ENCODE data around the gene UGT2B10.
"Not testable (repeated sequence)": the region's sequence is repeated elsewhere in the genome, so short reads cannot be mapped to it uniquely, and the experiment has no call there.

The UGT2B10 gene

DNA sequence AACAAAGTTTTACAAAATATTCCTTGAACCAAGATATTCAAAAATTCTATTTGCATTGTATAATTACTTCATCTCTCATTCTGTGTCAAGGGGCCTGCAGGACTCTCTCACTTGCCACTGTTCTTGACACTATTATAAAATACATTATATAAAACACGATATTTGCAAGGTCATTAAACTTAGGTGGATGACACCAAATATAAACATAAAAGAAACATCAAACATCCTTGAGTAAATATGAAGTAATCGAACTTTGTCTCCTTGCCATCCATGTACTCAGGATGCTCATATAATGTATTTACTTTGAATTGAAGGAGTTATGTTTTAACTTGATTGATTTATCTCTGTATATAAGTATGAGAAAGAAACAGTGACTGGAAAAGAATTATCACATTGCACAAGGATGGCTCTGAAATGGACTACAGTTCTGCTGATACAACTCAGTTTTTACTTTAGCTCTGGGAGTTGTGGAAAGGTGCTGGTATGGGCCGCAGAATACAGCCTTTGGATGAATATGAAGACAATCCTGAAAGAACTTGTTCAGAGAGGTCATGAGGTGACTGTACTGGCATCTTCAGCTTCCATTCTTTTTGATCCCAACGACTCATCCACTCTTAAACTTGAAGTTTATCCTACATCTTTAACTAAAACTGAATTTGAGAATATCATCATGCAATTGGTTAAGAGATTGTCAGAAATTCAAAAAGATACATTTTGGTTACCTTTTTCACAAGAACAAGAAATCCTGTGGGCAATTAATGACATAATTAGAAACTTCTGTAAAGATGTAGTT, at the start of gene UGT2B10:
Gene UGT2B10 (plus strand): TSS at position 378 of the 793 bp plus-strand sequence. CDS start 26 bp downstream, at position 404.
- DNase-seq: not testable (repeated sequence)

DNA sequence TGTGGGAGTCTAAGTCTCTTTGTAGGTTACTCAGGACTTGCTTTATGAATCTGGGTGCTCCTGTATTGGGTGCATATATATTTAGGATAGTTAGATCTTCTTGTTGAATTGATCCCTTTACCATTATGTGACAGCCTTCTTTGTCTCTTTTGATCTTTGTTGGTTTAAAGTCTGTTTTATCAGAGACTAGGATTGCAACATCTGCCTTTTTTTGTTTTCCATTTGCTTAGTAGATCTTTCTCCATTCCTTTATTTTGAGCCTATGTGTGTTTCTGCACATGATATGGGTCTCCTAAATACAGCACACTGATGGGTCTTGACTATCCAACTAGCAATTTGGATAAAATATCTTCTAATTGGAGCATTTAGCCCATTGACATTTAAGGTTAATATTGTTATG, 44.0 kb upstream of the UGT2B10 start:
- not testable (repeated sequence) for DNase-seq

DNA sequence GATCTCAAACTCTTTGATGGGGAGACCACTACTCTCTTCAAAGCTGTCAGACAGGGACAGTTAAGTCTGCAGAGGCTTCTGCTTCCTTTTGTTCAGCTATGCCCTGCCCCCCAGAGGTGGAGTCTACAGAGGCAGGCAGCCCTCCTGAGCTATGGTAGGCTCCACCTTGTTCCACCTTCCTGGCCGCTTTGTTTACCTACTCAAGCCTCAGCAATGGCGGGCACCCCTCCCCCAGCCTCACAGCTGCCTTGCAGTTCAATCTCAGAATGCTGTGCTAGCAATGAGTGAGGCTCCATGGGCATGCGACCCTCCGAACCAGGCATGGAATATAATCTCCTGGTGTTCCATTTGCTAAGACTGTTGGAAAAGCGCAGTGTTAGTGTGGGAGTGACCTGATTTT, 42.1 kb upstream of the UGT2B10 start:
- no peak for DNase-seq

DNA sequence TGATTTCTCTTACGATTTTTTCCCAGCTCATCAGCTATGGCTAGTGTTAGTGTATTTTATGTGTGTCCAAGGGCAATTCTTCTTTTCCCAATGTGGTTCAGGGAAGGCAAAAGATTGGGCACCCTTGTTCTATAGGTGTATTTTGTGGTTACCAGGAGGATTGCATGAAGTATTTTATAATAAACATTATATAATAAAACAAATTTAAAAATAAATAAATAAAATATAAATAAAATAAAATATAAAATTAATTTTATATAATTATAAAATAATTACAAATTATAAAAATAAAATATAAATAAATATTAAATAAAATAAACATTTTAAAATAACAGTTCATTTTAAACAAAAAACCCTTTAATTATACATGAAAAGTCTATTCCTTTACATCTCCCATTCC, 35.6 kb upstream of the UGT2B10 start:
- no peak for DNase-seq

DNA sequence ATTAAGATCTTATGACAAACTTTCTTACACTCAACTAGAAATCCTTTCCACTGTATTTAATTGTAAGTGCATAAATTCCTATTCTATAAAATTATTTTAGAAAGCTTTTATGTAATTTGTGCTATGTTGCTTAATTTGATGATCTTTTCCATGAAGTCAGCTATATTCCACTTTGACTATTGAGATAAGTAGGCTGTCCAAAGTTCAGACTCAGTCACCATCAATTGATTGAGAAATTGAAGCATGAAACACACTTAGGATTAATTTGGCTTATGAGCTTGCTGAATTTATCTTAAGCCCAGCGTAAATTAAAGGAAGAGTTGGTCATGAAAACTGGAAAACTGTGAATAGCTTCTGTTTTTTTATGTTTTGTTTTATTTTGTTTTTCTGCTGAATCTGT, 18.7 kb upstream of the UGT2B10 start:
- no peak for DNase-seq

DNA sequence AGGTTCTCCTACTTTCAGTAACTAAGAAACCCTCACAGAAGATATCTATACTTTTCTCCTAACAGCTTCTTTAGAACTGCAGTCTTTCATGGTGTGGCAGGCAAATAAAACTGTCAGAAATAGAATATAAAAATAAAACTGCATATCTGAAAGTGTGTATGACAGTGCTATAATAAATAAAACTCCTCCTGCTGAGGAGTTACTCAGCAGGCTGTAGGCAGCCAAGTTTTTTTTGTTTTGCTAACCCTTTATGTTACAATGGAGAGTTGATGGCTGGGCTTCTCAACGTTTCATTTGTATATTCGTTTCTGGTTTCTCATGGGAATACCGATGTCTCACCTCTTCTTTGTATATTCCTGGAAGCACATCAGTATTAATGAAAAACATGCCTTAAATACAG, 18.2 kb upstream of the UGT2B10 start:
- DNase-seq: no peak

- DNase-seq: no peak
These were observed 12.8 kb upstream of the UGT2B10 start for GRCh38 chr4:68803013-68803412.

- DNase-seq: no peak
These were observed 7.7 kb upstream of the UGT2B10 start for GRCh38 chr4:68808060-68808459.

DNA sequence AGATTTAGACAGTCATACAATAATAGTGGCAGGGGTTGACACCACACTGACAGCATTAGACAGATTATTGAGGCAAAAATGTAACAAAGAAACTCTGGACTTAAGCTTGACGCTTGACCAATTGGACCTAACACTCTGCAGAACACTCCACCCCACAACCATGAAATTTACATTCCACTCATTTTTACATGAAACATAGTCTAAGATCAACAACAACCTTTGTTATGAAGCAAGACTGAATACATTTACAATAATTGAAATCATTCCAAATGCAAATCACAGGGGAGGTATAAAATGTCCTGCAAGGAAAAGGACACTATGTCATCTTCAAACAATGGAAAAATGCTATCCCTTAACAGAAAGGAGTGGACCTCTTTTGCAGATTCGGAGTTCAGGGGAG, 4.9 kb upstream of the UGT2B10 start:
- no peak for DNase-seq

DNA sequence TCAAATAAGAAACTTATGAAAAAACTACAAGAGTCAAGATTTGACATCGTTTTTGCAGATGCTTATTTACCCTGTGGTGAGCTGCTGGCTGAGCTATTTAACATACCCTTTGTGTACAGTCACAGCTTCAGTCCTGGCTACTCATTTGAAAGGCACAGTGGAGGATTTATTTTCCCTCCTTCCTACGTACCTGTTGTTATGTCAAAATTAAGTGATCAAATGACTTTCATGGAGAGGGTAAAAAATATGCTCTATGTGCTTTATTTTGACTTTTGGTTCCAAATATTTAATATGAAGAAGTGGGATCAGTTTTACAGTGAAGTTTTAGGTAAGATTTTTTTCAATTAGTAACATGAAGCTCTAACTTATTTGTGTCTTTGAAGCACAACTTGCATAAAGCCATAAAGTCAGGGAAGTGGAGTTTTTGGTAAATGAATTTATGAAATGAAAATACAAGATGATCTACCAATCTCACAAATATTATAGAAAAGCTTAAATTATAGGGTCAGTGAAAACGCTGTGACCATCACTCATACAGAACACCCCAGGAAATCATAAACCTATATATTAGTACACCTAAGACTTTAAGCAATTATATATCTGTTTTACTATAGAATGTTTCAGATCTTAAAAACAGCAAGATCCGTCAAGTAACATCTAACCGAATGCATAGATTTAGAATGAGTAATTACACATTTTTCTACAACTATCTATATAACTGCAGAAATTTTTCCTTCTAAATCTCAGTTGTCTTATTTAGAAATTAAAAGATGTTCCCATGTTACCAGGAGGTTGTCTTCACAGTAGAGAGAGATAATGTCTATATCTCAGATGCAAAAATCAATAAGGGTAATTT, 844 bp downstream of the UGT2B10 start:
- not testable (repeated sequence) for DNase-seq

- DNase-seq: no peak
These were observed 1.6 kb downstream of the UGT2B10 start for GRCh38 chr4:68817386-68817785.

DNA sequence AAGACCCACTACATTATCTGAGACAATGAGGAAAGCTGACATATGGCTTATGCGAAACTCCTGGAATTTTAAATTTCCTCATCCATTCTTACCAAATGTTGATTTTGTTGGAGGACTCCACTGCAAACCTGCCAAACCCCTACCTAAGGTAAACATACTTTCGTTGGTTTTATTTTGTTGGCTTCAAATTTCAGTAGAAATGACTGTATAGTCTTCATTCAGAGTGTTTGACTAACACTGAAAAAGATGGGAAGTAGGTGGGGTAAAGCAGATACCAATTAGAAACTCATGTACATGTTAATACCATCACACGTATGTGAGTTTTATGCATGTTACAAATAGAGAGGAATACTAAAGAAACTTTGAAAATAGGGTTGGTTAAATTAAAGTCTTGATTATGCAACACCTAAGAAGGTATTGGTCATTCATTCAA, 2.3 kb downstream of the UGT2B10 start:
- not testable (repeated sequence) for DNase-seq

DNA sequence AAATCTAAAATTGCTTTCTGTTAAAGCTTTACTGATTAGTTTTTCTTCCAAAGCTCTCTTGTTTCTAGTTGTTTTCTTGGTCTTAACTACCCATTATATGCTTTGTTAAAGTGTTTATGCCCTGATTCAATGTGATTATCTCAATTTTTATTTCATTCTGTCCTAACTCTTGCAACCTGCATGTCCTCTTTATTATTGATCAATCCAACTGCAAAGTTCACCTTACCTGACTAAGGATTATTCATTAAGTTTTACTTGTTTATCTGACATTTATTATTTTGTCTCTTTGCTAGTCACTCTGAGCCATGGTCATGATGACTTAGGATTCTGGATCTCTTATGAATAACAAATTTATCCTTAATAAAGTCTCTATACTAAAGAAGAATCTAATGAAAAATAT, 15.8 kb downstream of the UGT2B10 start:
- no peak for DNase-seq

GRCh38 chr4:68850293-68850692, 34.5 kb downstream of the UGT2B10 start:
- DNase-seq: no peak

GRCh38 chr4:68855771-68856170, 40.0 kb downstream of the UGT2B10 start:
- DNase-seq: no peak

DNA sequence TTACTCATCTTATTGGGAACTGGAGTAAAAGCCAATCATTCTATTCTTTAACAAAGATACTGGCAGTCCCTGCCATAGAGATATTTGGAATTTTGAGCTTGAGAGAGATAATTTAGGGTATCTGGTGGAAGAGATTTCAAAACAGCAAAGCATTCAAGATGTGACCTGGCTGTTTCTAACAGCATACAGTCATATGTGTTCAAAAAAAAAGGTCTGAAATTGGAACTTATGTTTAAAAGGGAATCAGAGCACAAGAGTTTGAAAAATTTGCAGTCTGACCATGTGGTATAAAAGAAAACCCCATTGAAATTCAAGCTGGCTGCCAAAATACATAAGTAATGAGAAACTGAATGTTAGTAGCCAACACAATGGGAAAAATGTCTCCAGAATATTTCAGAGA, 42.2 kb downstream of the UGT2B10 start:
- no peak for DNase-seq

GRCh38 chr4:68859655-68860054, 43.9 kb downstream of the UGT2B10 start:
- DNase-seq: no peak

DNA sequence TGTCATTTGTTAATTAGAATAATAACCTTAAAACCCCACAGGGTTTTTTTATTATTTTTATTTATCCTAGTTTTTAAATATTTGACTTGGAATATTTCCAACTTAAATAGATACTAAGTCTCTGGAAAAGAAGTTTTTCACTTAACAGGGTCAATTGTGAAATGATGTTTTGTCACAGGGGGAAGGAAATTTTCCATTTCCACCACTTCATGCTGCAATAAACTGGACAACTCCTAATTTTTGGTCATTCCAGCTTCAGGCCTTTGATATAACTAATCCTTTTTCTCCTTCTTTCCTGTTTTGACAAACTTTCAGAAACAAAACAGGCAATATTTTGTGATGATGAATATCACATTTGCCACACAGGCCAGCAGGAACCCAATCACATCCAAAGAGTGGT, 45.3 kb downstream of the UGT2B10 start:
- no peak for DNase-seq

- no peak for DNase-seq
These were observed 48.8 kb downstream of the UGT2B10 start for GRCh38 chr4:68864438-68865187.

- no peak for DNase-seq
These were observed 49.4 kb downstream of the UGT2B10 start for GRCh38 chr4:68865188-68865638.

GRCh38 chr4:68865760-68866159, 50.0 kb downstream of the UGT2B10 start:
- DNase-seq: no peak

DNA sequence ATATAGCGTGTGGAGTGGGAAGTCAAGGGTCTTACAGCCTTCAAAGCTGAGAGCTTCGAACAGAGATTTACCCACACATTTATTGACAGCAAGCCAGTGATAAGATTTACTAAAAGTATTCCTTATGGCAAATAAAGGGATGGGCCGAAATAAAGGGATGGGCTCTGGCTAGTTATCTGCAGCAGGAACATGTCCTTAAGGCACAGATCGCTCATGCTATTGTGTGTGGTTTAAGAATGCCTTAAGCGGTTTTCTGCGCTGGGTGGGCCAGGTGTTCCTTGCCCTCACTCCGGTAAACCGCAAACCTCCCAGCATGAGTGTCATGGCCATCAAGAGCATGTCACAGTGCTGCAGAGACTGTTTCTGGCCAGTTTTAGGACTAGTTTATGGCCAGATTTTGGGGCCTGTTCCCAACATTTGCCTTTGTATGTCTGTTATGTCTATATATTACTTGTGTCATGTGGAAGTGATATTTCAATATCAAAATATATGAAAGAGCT, 53.5 kb downstream of the UGT2B10 start:
- DNase-seq: no peak
